H9 (cell line): ENCODE results near the gene ZNF823. TPM values are rescaled to one million over a fixed set of nuclear protein-coding genes. Genes with fewer than 3 reads are reported as not detected.

Experiments
- DNase-seq: peaks from one replicate; pipeline ENCODE4 v3.0.0-alpha.2; 2017
- H2AFZ ChIP-seq: one replicate; pipeline ENCODE4 v1.6.1; 2013; ENCODE audit warnings: mild to moderate bottlenecking, low read length, control low read depth, moderate library complexity
- H2AK5ac ChIP-seq: 2 replicates; pipeline ENCODE4 v1.6.1; 2013; ENCODE audit warnings: low read length, control low read depth, mixed read lengths; ENCODE audit not compliant: insufficient read length
- H2BK120ac ChIP-seq: one replicate; pipeline ENCODE4 v1.6.1; 2013; ENCODE audit warnings: low read depth, mild to moderate bottlenecking, low read length, control low read depth, inconsistent platforms; ENCODE audit not compliant: poor library complexity, severe bottlenecking
- H2BK12ac ChIP-seq: 2 replicates; pipeline ENCODE4 v1.6.1; 2013; ENCODE audit warnings: low read length, control low read depth, mixed read lengths, low read depth; ENCODE audit not compliant: insufficient read length
- H2BK15ac ChIP-seq: 2 replicates; pipeline ENCODE4 v1.6.1; 2013; ENCODE audit warnings: low read depth, low read length, control low read depth
- H2BK20ac ChIP-seq: one replicate; pipeline ENCODE4 v1.6.1; 2013; ENCODE audit warnings: low read depth, mild to moderate bottlenecking, low read length, control low read depth, inconsistent platforms; ENCODE audit not compliant: poor library complexity, severe bottlenecking
- H2BK5ac ChIP-seq: 2 replicates; pipeline ENCODE4 v1.6.1; 2013; ENCODE audit warnings: low read length, control low read depth, mixed read lengths; ENCODE audit not compliant: insufficient read length
- H3K14ac ChIP-seq: 2 replicates; pipeline ENCODE4 v1.6.1; 2013; ENCODE audit warnings: low read length, control low read depth; ENCODE audit not compliant: insufficient read depth
- H3K18ac ChIP-seq: 2 replicates; pipeline ENCODE4 v1.6.1; 2013; ENCODE audit warnings: low read depth, mild to moderate bottlenecking, mixed read lengths, low read length, control low read depth; ENCODE audit not compliant: insufficient read length
- H3K23ac ChIP-seq: 2 replicates; pipeline ENCODE4 v1.6.1; 2013; ENCODE audit warnings: low read length, control low read depth, mixed read lengths, low read depth; ENCODE audit not compliant: insufficient read length
- H3K23me2 ChIP-seq: 2 replicates; pipeline ENCODE4 v1.6.1; 2013; ENCODE audit warnings: low read depth, mild to moderate bottlenecking, mixed read lengths, low read length, control low read depth; ENCODE audit not compliant: insufficient read length, poor library complexity, severe bottlenecking
- H3K27ac ChIP-seq: 2 replicates; pipeline ENCODE4 v1.5.1; 2013; ENCODE audit warnings: low read length, control low read depth, mixed read lengths, low read depth; ENCODE audit not compliant: insufficient read length
- H3K27me3 ChIP-seq: 2 replicates; pipeline ENCODE4 v1.6.1; 2013; ENCODE audit warnings: low read length, control low read depth, inconsistent platforms; ENCODE audit not compliant: insufficient read depth
- H3K4ac ChIP-seq: 2 replicates; pipeline ENCODE4 v1.6.1; 2013; ENCODE audit warnings: low read depth, mild to moderate bottlenecking, control low read depth, inconsistent platforms, low read length, moderate library complexity
- H3K4me1 ChIP-seq: 2 replicates; pipeline ENCODE4 v1.6.1; 2013; ENCODE audit warnings: low read length, control low read depth, inconsistent platforms; ENCODE audit not compliant: insufficient read depth
- H3K4me2 ChIP-seq: 2 replicates; pipeline ENCODE4 v1.6.1; 2013; ENCODE audit warnings: low read length, control low read depth, mixed read lengths; ENCODE audit not compliant: insufficient read length, insufficient read depth
- H3K56ac ChIP-seq: 2 replicates; pipeline ENCODE4 v1.6.1; 2013; ENCODE audit warnings: low read depth, mild to moderate bottlenecking, mixed read lengths, low read length, control low read depth; ENCODE audit not compliant: insufficient read length
- H3K79me1 ChIP-seq: 2 replicates; pipeline ENCODE4 v1.6.1; 2013; ENCODE audit warnings: low read depth, mild to moderate bottlenecking, moderate library complexity, low read length, control low read depth, inconsistent platforms; ENCODE audit not compliant: insufficient read depth, poor library complexity, severe bottlenecking
- H3K79me2 ChIP-seq: 2 replicates; pipeline ENCODE4 v1.6.1; 2013; ENCODE audit warnings: low read length, control low read depth, inconsistent platforms; ENCODE audit not compliant: insufficient read depth
- H3K9ac ChIP-seq: 2 replicates; pipeline ENCODE4 v1.6.1; 2013; ENCODE audit warnings: low read length, control low read depth, mixed read lengths; ENCODE audit not compliant: insufficient read length; ENCODE audit errors: extremely low read depth
- H3K9me3 ChIP-seq: one replicate; pipeline ENCODE4 v1.6.1; 2013; ENCODE audit warnings: low read depth, low read length, inconsistent platforms; ENCODE audit not compliant: control insufficient read depth
- H3T11ph ChIP-seq: one replicate; pipeline ENCODE4 v1.6.1; 2013; ENCODE audit warnings: mild to moderate bottlenecking, low read length, control low read depth, inconsistent platforms
- H4K20me1 ChIP-seq: one replicate; pipeline ENCODE4 v1.6.1; 2013; ENCODE audit not compliant: control insufficient read depth, insufficient read length, insufficient read depth
- H4K5ac ChIP-seq: 2 replicates; pipeline ENCODE4 v1.6.1; 2013; ENCODE audit warnings: low read depth, mild to moderate bottlenecking, mixed read lengths, low read length, control low read depth; ENCODE audit not compliant: insufficient read length
- H4K8ac ChIP-seq: replicated peaks from 2 replicates; pipeline ENCODE4 v1.6.1; 2013; ENCODE audit warnings: low read length, control low read depth, mixed read lengths, low read depth; ENCODE audit not compliant: insufficient read length
- H4K91ac ChIP-seq: 2 replicates; pipeline ENCODE4 v1.6.1; 2013; ENCODE audit warnings: low read depth, mild to moderate bottlenecking, moderate library complexity, mixed read lengths, low read length, control low read depth; ENCODE audit not compliant: insufficient read length
- H3K27ac Mint-ChIP-seq, 3 experiments: 2 replicates in 2 of 3; 3 replicates in 1 of 3; pipeline ENCODE4 v1.8.0; 2020 to 2021; ENCODE audit warnings: mixed read lengths in 3 of 3, mild to moderate bottlenecking in 1 of 3, moderate library complexity in 1 of 3
- H3K27me3 Mint-ChIP-seq: 2 replicates; pipeline ENCODE4 v1.8.0; 2021; ENCODE audit warnings: low read depth, mild to moderate bottlenecking, moderate library complexity, mixed read lengths
- H3K36me3 Mint-ChIP-seq, 3 experiments: 2 replicates in 2 of 3; 3 replicates in 1 of 3; pipeline ENCODE4 v1.8.0; 2020 to 2021; ENCODE audit warnings: low read depth in 3 of 3, mixed read lengths in 3 of 3; ENCODE audit not compliant: insufficient read depth in 1 of 3
- H3K4me1 Mint-ChIP-seq, 2 experiments: 2 replicates each; pipeline ENCODE4 v1.8.0; 2020; ENCODE audit warnings: mixed read lengths in 2 of 2
- H3K4me3 Mint-ChIP-seq, 2 experiments: 2 replicates in 1 of 2; 3 replicates in 1 of 2; pipeline ENCODE4 v1.8.0; 2020 to 2021; ENCODE audit warnings: mild to moderate bottlenecking in 2 of 2, mixed read lengths in 2 of 2, moderate library complexity in 1 of 2
- H3K9me3 Mint-ChIP-seq, 2 experiments: 2 replicates in 1 of 2; 3 replicates in 1 of 2; pipeline ENCODE4 v1.8.0; 2020; ENCODE audit warnings: mild to moderate bottlenecking in 2 of 2, mixed read lengths in 2 of 2, moderate library complexity in 1 of 2
- CTCF ChIP-seq: fragments of 200-600 bp; sonication (generic); conservative IDR thresholded peaks from 3 replicates; pipeline ENCODE4 v1.8.0; 2021; ENCODE audit warnings: antibody characterized with exemption, mild to moderate bottlenecking
- WGBS: extraction: QIAGEN DNeasy Blood & Tissue Kit; methylation state at CpG from one replicate; pipeline ENCODE4 v1.1.7; 2013; ENCODE audit warnings: missing lambda C conversion rate, low lambda C conversion rate, mixed read lengths; ENCODE audit not compliant: insufficient read length; ENCODE audit errors: extremely low coverage; 5-methylcytosine and 5-hydroxymethylcytosine counted together
- total RNA-seq: library from RNA; stranded (reverse); gene quantifications from 2 replicates; pipeline ENCODE4 v1.2.1, GENCODE V29; 2021

Gene ZNF823
- total RNA-seq, 1 experiment from 2014 or later: 2.5 TPM

GRCh38 chr19:11769995-11770394, 31.2 kb upstream of the ZNF823 start:
- Histone ChIP-seq H2BK5ac (no peak overlapping the region), H3K56ac (no peak overlapping the region), H4K8ac (no peak overlapping the region), H3K79me1 (no peaks in the 10 kb centered on the region), H3K4me2 (no peak overlapping the region), H3K18ac (no peak overlapping the region), H3K23me2 (peaks cover 12% of the 10 kb centered on the region), H2BK12ac (no peak overlapping the region), H2AK5ac (no peak overlapping the region), H3K4ac (no peak overlapping the region), H4K91ac (no peak overlapping the region), H2BK120ac (no peak overlapping the region), H3K23ac (no peak overlapping the region), H3K4me1 (no peaks in the 10 kb centered on the region), H3K14ac (no peak overlapping the region), H2BK15ac (no peak overlapping the region), H4K5ac (no peak overlapping the region), H3K27me3 (peaks cover 9% of the 10 kb centered on the region; the same call in 1 of the 2 replicates), H3K9me3 (no peaks in the 10 kb centered on the region), H2BK20ac (no peak overlapping the region), H4K20me1 (no peaks in the 10 kb centered on the region), H3T11ph (no peak overlapping the region), H3K9ac (no peak overlapping the region), H3K27ac (no peak overlapping the region), H2AFZ (no peak overlapping the region), H3K79me2 (no peaks in the 10 kb centered on the region)
- H3K4me1 Mint-ChIP-seq: peaks cover 3% of the 10 kb centered on the region in 2 experiments; a peak in 3 of 4 replicates
- peaks cover 4 to 16% (median 8%) of the 10 kb centered on the region in 3 experiments for H3K36me3 Mint-ChIP-seq
- no peak overlapping the region for H3K27ac Mint-ChIP-seq
- DNase-seq: no peak
- WGBS: no CpG with 5 or more reads among the region's 4 CpGs
- H3K9me3 Mint-ChIP-seq: peaks cover 46 to 54% of the 10 kb centered on the region in 2 experiments
- H3K4me3 Mint-ChIP-seq: no peak overlapping the region
- peaks cover 45% of the 10 kb centered on the region for H3K27me3 Mint-ChIP-seq
- no peak for TF ChIP-seq CTCF
